ENCODE data around the gene CLSTN1. TPM values are rescaled to one million over a fixed set of nuclear protein-coding genes. Genes with fewer than 3 reads are reported as not detected.

Gene CLSTN1
- 85.9 TPM for polyA plus RNA-seq (2013, experiment 1 of 2)
- 74.7 TPM for polyA plus RNA-seq (2013, experiment 2 of 2)

- Histone ChIP-seq H3K9me3 (ENCODE audit: control insufficient read depth, low read length) (no peaks in the 10 kb centered on the region), H3K36me3 (ENCODE audit: control insufficient read depth, insufficient read depth, low read length) (peaks cover 6% of the 10 kb centered on the region), H3K27ac (ENCODE audit: low read depth, low read length, severe bottlenecking) (peak within 1 kb of the TSS; percentile 45), H3K4me1 (ENCODE audit: control insufficient read depth, insufficient read depth, low read length, poor library complexity, severe bottlenecking) (peaks cover 14% of the 10 kb centered on the region), H3K4me3 (ENCODE audit: extremely low read depth, insufficient read depth, low read length, poor library complexity, severe bottlenecking) (peak within 1 kb of the TSS; percentile 91)
- 0 to 1% methylated on average over 32 to 54 of the region's 93 CpGs for WGBS, 2 experiments (ENCODE audit: insufficient coverage in 2 of 2)
Observed at GRCh38 chr1:9823943-9824701, at the start of gene CLSTN1. Gene CLSTN1, minus strand, starts transcription at chr1:9823965. Its CDS starts 232 bp downstream, at chr1:9823733.

GRCh38 chr1:9873385-9873784 lies 49.6 kb upstream of the CLSTN1 start:
- peaks cover 9% of the 10 kb centered on the region for H3K36me3 ChIP-seq (ENCODE audit: control insufficient read depth, insufficient read depth, low read length)
- peaks cover 14% of the 10 kb centered on the region for H3K4me1 ChIP-seq (ENCODE audit: control insufficient read depth, insufficient read depth, low read length, poor library complexity, severe bottlenecking)
- no peaks in the 10 kb centered on the region for H3K9me3 ChIP-seq (ENCODE audit: control insufficient read depth, low read length)
- H3K27ac ChIP-seq (ENCODE audit: low read depth, low read length, severe bottlenecking), result no peak overlapping the region
- WGBS, 2 experiments (ENCODE audit: insufficient coverage in 2 of 2), result 93 to 100% methylated on average over 1 to 2 of the region's 5 CpGs
- H3K4me3 ChIP-seq (ENCODE audit: extremely low read depth, insufficient read depth, low read length, poor library complexity, severe bottlenecking), result no peak overlapping the region

- H3K36me3 ChIP-seq (ENCODE audit: control insufficient read depth, insufficient read depth, low read length), result peaks cover 15% of the 10 kb centered on the region
- H3K27ac ChIP-seq (ENCODE audit: low read depth, low read length, severe bottlenecking), result no peak overlapping the region
- H3K9me3 ChIP-seq (ENCODE audit: control insufficient read depth, low read length), result no peaks in the 10 kb centered on the region
- 83% methylated on average over 9 to 10 of the region's 11 CpGs for WGBS, 2 experiments (ENCODE audit: insufficient coverage in 2 of 2)
- H3K4me1 ChIP-seq (ENCODE audit: control insufficient read depth, insufficient read depth, low read length, poor library complexity, severe bottlenecking), result peaks cover 14% of the 10 kb centered on the region
- no peak overlapping the region for H3K4me3 ChIP-seq (ENCODE audit: extremely low read depth, insufficient read depth, low read length, poor library complexity, severe bottlenecking)
Observed at GRCh38 chr1:9872430-9873165, 48.8 kb upstream of the CLSTN1 start.

- 82 to 85% methylated on average over 19 to 20 of the region's 20 CpGs for WGBS, 2 experiments (ENCODE audit: insufficient coverage in 2 of 2)
Observed at GRCh38 chr1:9871707-9872425, 48.1 kb upstream of the CLSTN1 start.

GRCh38 chr1:9871021-9871420 lies 47.3 kb upstream of the CLSTN1 start:
- Histone ChIP-seq H3K27ac (ENCODE audit: low read depth, low read length, severe bottlenecking) (no peak overlapping the region), H3K36me3 (ENCODE audit: control insufficient read depth, insufficient read depth, low read length) (peaks cover 20% of the 10 kb centered on the region), H3K4me1 (ENCODE audit: control insufficient read depth, insufficient read depth, low read length, poor library complexity, severe bottlenecking) (peaks cover 14% of the 10 kb centered on the region), H3K4me3 (ENCODE audit: extremely low read depth, insufficient read depth, low read length, poor library complexity, severe bottlenecking) (no peak overlapping the region), H3K9me3 (ENCODE audit: control insufficient read depth, low read length) (no peaks in the 10 kb centered on the region)
- WGBS, 2 experiments (ENCODE audit: insufficient coverage in 2 of 2), result 88 to 94% methylated on average over 6 to 8 of the region's 9 CpGs

More at GRCh38 chr1:9871707-9872425, 48.1 kb upstream of the CLSTN1 start:
- H3K9me3 ChIP-seq (ENCODE audit: control insufficient read depth, low read length), result no peaks in the 10 kb centered on the region
- H3K4me1 ChIP-seq (ENCODE audit: control insufficient read depth, insufficient read depth, low read length, poor library complexity, severe bottlenecking), result peaks cover 14% of the 10 kb centered on the region
- no peak overlapping the region for H3K4me3 ChIP-seq (ENCODE audit: extremely low read depth, insufficient read depth, low read length, poor library complexity, severe bottlenecking)
- H3K36me3 ChIP-seq (ENCODE audit: control insufficient read depth, insufficient read depth, low read length), result peaks cover 17% of the 10 kb centered on the region
- no peak overlapping the region for H3K27ac ChIP-seq (ENCODE audit: low read depth, low read length, severe bottlenecking)

- H3K4me3 ChIP-seq (ENCODE audit: extremely low read depth, insufficient read depth, low read length, poor library complexity, severe bottlenecking), result no peak overlapping the region
- 100% methylated on average over 2 of the region's 4 CpGs; no CpG with 5 or more reads in 1 of the 2 experiments for WGBS, 2 experiments (ENCODE audit: insufficient coverage in 2 of 2)
- H3K36me3 ChIP-seq (ENCODE audit: control insufficient read depth, insufficient read depth, low read length), result peaks cover 22% of the 10 kb centered on the region
- H3K27ac ChIP-seq (ENCODE audit: low read depth, low read length, severe bottlenecking), result no peak overlapping the region
- peaks cover 14% of the 10 kb centered on the region for H3K4me1 ChIP-seq (ENCODE audit: control insufficient read depth, insufficient read depth, low read length, poor library complexity, severe bottlenecking)
- no peaks in the 10 kb centered on the region for H3K9me3 ChIP-seq (ENCODE audit: control insufficient read depth, low read length)
Observed at GRCh38 chr1:9870572-9870971, 46.8 kb upstream of the CLSTN1 start.

GRCh38 chr1:9869831-9870251 lies 46.1 kb upstream of the CLSTN1 start:
- Histone ChIP-seq H3K9me3 (ENCODE audit: control insufficient read depth, low read length) (no peaks in the 10 kb centered on the region), H3K4me1 (ENCODE audit: control insufficient read depth, insufficient read depth, low read length, poor library complexity, severe bottlenecking) (peaks cover 9% of the 10 kb centered on the region), H3K36me3 (ENCODE audit: control insufficient read depth, insufficient read depth, low read length) (peaks cover 24% of the 10 kb centered on the region), H3K4me3 (ENCODE audit: extremely low read depth, insufficient read depth, low read length, poor library complexity, severe bottlenecking) (no peak overlapping the region), H3K27ac (ENCODE audit: low read depth, low read length, severe bottlenecking) (no peak overlapping the region)
- WGBS, 2 experiments (ENCODE audit: insufficient coverage in 2 of 2), result 83 to 91% methylated on average over 7 to 9 of the region's 13 CpGs

- WGBS, 2 experiments (ENCODE audit: insufficient coverage in 2 of 2), result 91 to 93% methylated on average over 2 of the region's 3 CpGs
- H3K27ac ChIP-seq (ENCODE audit: low read depth, low read length, severe bottlenecking), result no peak overlapping the region
- H3K4me3 ChIP-seq (ENCODE audit: extremely low read depth, insufficient read depth, low read length, poor library complexity, severe bottlenecking), result no peak overlapping the region
- H3K4me1 ChIP-seq (ENCODE audit: control insufficient read depth, insufficient read depth, low read length, poor library complexity, severe bottlenecking), result peaks cover 8% of the 10 kb centered on the region
- H3K36me3 ChIP-seq (ENCODE audit: control insufficient read depth, insufficient read depth, low read length), result peaks cover 31% of the 10 kb centered on the region
- H3K9me3 ChIP-seq (ENCODE audit: control insufficient read depth, low read length), result no peaks in the 10 kb centered on the region
Observed at GRCh38 chr1:9868244-9868590, 44.5 kb upstream of the CLSTN1 start.

- WGBS, 2 experiments (ENCODE audit: insufficient coverage in 2 of 2), result 42% methylated on average over 9 of the region's 15 CpGs
- H3K4me1 ChIP-seq (ENCODE audit: control insufficient read depth, insufficient read depth, low read length, poor library complexity, severe bottlenecking), result peaks cover 2% of the 10 kb centered on the region
- no peak overlapping the region for H3K27ac ChIP-seq (ENCODE audit: low read depth, low read length, severe bottlenecking)
- H3K9me3 ChIP-seq (ENCODE audit: control insufficient read depth, low read length), result no peaks in the 10 kb centered on the region
- H3K36me3 ChIP-seq (ENCODE audit: control insufficient read depth, insufficient read depth, low read length), result peaks cover 31% of the 10 kb centered on the region
- H3K4me3 ChIP-seq (ENCODE audit: extremely low read depth, insufficient read depth, low read length, poor library complexity, severe bottlenecking), result no peak overlapping the region
Observed at GRCh38 chr1:9867408-9868243, 43.9 kb upstream of the CLSTN1 start.

GRCh38 chr1:9866836-9867235 lies 43.1 kb upstream of the CLSTN1 start:
- no peaks in the 10 kb centered on the region for H3K4me1 ChIP-seq (ENCODE audit: control insufficient read depth, insufficient read depth, low read length, poor library complexity, severe bottlenecking)
- WGBS, 2 experiments (ENCODE audit: insufficient coverage in 2 of 2), result 92 to 99% methylated on average over 6 of the region's 6 CpGs
- H3K9me3 ChIP-seq (ENCODE audit: control insufficient read depth, low read length), result no peaks in the 10 kb centered on the region
- H3K27ac ChIP-seq (ENCODE audit: low read depth, low read length, severe bottlenecking), result no peak overlapping the region
- H3K36me3 ChIP-seq (ENCODE audit: control insufficient read depth, insufficient read depth, low read length), result peaks cover 31% of the 10 kb centered on the region
- no peak overlapping the region for H3K4me3 ChIP-seq (ENCODE audit: extremely low read depth, insufficient read depth, low read length, poor library complexity, severe bottlenecking)

All from mesodermal cell (in vitro differentiated cells).